Brain microvascular endothelial cell (primary cell): ENCODE data around the gene SKOR1.

Source experiments
- DNase-seq: peaks from one replicate; pipeline ENCODE4 v3.0.0-alpha.2; 2020
- H3K27ac ChIP-seq: fragments of 250-450 bp; sonication (Bioruptor Pico); 2 replicates; pipeline ENCODE4 v1.5.1; 2020; ENCODE audit warnings: mild to moderate bottlenecking, moderate library complexity
- H3K27me3 ChIP-seq: fragments of 250-450 bp; sonication (Bioruptor Pico); replicated peaks from 2 replicates; pipeline ENCODE4 v1.5.1; 2020; ENCODE audit warnings: mild to moderate bottlenecking
- H3K36me3 ChIP-seq: fragments of 250-450 bp; sonication (Bioruptor Pico); replicated peaks from 2 replicates; pipeline ENCODE4 v1.5.1; 2020; ENCODE audit warnings: mild to moderate bottlenecking
- H3K4me3 ChIP-seq: 2 replicates; pipeline ENCODE4 v1.5.1; 2011; ENCODE audit warnings: low read depth, mild to moderate bottlenecking, control low read depth, low read length, moderate library complexity
- CTCF ChIP-seq: IDR thresholded peaks from 2 replicates; pipeline ENCODE4 v1.5.1; 2011; ENCODE audit warnings: low read depth, mild to moderate bottlenecking, moderate library complexity, low read length, control low read depth, inconsistent platforms; ENCODE audit errors: missing control alignments
- in situ Hi-C: cut with HindIII; loops from 2 replicates; pipeline ENCODE4 v1.10.0; 2017; ENCODE audit warnings: low sequenced_read_pairs, low pct_ligation_motif_present

SKOR1 gene

GRCh38 chr15:67822537-67823313, 2.6 kb upstream of the SKOR1 start:
- no peaks in the 10 kb centered on the region for H3K36me3 ChIP-seq
- H3K27ac ChIP-seq = no peak overlapping the region
- DNase-seq = no peak
- in situ Hi-C loops = loop anchor here (25.0 kb wide), 1 partner anchor 360 kb away; no protein-coding TSS in a partner anchor
- H3K27me3 ChIP-seq = peaks cover 93% of the 10 kb centered on the region
- H3K4me3 ChIP-seq = no peak overlapping the region
- TF ChIP-seq CTCF = no peak

GRCh38 chr15:67823314-67824196, 1.8 kb upstream of the SKOR1 start:
- in situ Hi-C loops = loop anchor here (25.0 kb wide), 1 partner anchor 361 kb away; no protein-coding TSS in a partner anchor
- no peaks in the 10 kb centered on the region for H3K36me3 ChIP-seq
- TF ChIP-seq CTCF = no peak
- no peak overlapping the region for H3K4me3 ChIP-seq
- no peak for DNase-seq
- H3K27me3 ChIP-seq = peaks cover 94% of the 10 kb centered on the region
- no peak overlapping the region for H3K27ac ChIP-seq

GRCh38 chr15:67824197-67824968, 926 bp upstream of the SKOR1 start:
- no peaks in the 10 kb centered on the region for H3K36me3 ChIP-seq
- no peak overlapping the region for H3K4me3 ChIP-seq
- no peak for DNase-seq
- in situ Hi-C loops = loop anchor here (25.0 kb wide), 1 partner anchor 362 kb away; no protein-coding TSS in a partner anchor
- no peak overlapping the region for H3K27ac ChIP-seq
- TF ChIP-seq CTCF = no peak
- peaks cover 96% of the 10 kb centered on the region for H3K27me3 ChIP-seq

GRCh38 chr15:67825881-67826716, 790 bp downstream of the SKOR1 start:
- in situ Hi-C loops = no loop called here
- H3K4me3 ChIP-seq = no peak overlapping the region
- TF ChIP-seq CTCF = no peak
- H3K27me3 ChIP-seq = peaks cover 96% of the 10 kb centered on the region
- no peak for DNase-seq
- no peak overlapping the region for H3K27ac ChIP-seq
- H3K36me3 ChIP-seq = no peaks in the 10 kb centered on the region
